ENCODE results near the gene PLA2G15.

The PLA2G15 gene

GRCh38 chr16:68247932-68248331 is 2.8 kb downstream of the PLA2G15 start:
- in situ Hi-C loops (cut with MboI; ENCODE audit: low sequenced_read_pairs, unreplicated experiment) = no loop called here
- DNase-seq (ENCODE audit: low spot score) = no peak
- no peak for TF ChIP-seq CTCF (IDR thresholded peaks at IDR 0.05; ENCODE audit: borderline replicate concordance, control extremely low read depth, extremely low read depth, insufficient read depth, missing control alignments)

GRCh38 chr16:68249371-68249770 is 4.2 kb downstream of the PLA2G15 start:
- DNase-seq (ENCODE audit: low spot score) = no peak
- TF ChIP-seq CTCF (IDR thresholded peaks at IDR 0.05; ENCODE audit: borderline replicate concordance, control extremely low read depth, extremely low read depth, insufficient read depth, missing control alignments) = no peak
- in situ Hi-C loops (cut with MboI; ENCODE audit: low sequenced_read_pairs, unreplicated experiment) = no loop called here

- in situ Hi-C loops (cut with MboI; ENCODE audit: low sequenced_read_pairs, unreplicated experiment) = no loop called here
Observed at GRCh38 chr16:68250951-68251350, 5.8 kb downstream of the PLA2G15 start.

GRCh38 chr16:68251832-68252231 is 6.7 kb downstream of the PLA2G15 start:
- in situ Hi-C loops (cut with MboI; ENCODE audit: low sequenced_read_pairs, unreplicated experiment) = no loop called here
- no peak for TF ChIP-seq CTCF (IDR thresholded peaks at IDR 0.05; ENCODE audit: borderline replicate concordance, control extremely low read depth, extremely low read depth, insufficient read depth, missing control alignments)
- no peak for DNase-seq (ENCODE audit: low spot score)

More at GRCh38 chr16:68250951-68251350, 5.8 kb downstream of the PLA2G15 start:
- no peak for TF ChIP-seq CTCF (IDR thresholded peaks at IDR 0.05; ENCODE audit: borderline replicate concordance, control extremely low read depth, extremely low read depth, insufficient read depth, missing control alignments)
- no peak for DNase-seq (ENCODE audit: low spot score)

GRCh38 chr16:68252383-68252782 is 7.2 kb downstream of the PLA2G15 start:
- in situ Hi-C loops (cut with MboI; ENCODE audit: low sequenced_read_pairs, unreplicated experiment) = no loop called here
- DNase-seq (ENCODE audit: low spot score) = no peak
- TF ChIP-seq CTCF (IDR thresholded peaks at IDR 0.05; ENCODE audit: borderline replicate concordance, control extremely low read depth, extremely low read depth, insufficient read depth, missing control alignments) = no peak

- in situ Hi-C loops (cut with MboI; ENCODE audit: low sequenced_read_pairs, unreplicated experiment) = no loop called here
- DNase-seq (ENCODE audit: low spot score) = no peak
- no peak for TF ChIP-seq CTCF (IDR thresholded peaks at IDR 0.05; ENCODE audit: borderline replicate concordance, control extremely low read depth, extremely low read depth, insufficient read depth, missing control alignments)
Observed at GRCh38 chr16:68253721-68254120, 8.5 kb downstream of the PLA2G15 start.

GRCh38 chr16:68255712-68256111 is 10.5 kb downstream of the PLA2G15 start:
- no peak for DNase-seq (ENCODE audit: low spot score)
- in situ Hi-C loops (cut with MboI; ENCODE audit: low sequenced_read_pairs, unreplicated experiment) = no loop called here
- no peak for TF ChIP-seq CTCF (IDR thresholded peaks at IDR 0.05; ENCODE audit: borderline replicate concordance, control extremely low read depth, extremely low read depth, insufficient read depth, missing control alignments)
